Measurements from ENCODE around the gene KCNS1. TPM values are rescaled to one million over a fixed set of nuclear protein-coding genes. Genes with fewer than 3 reads are reported as not detected.

KCNS1 gene
- total RNA-seq, 4 donors from 2014 or later: 0.21 to 0.22 TPM; not detected in 2

GRCh38 chr20:45105317-45105716, 4.4 kb upstream of the KCNS1 start:
- TF ChIP-seq POLR2A (IDR thresholded peaks at IDR 0.05) (no peak), EP300 (IDR thresholded peaks at IDR 0.05) (no peak)
- no peak for DNase-seq (ENCODE audit: low spot score in 2 of 2)
- H3K4me1 ChIP-seq: peaks cover 0 to 5% (median 0%) of the 10 kb centered on the region in 4 donors
- no peak overlapping the region for H3K27ac ChIP-seq
- no peaks in the 10 kb centered on the region for H3K36me3 ChIP-seq
- H3K4me3 ChIP-seq: no peak overlapping the region
- no peaks in the 10 kb centered on the region for H3K9me3 ChIP-seq
- H3K27me3 ChIP-seq: peaks cover 0 to 7% of the 10 kb centered on the region in 2 donors
- 84 to 97% methylated on average over 2 of the region's 2 CpGs for WGBS, 2 donors

- Histone ChIP-seq H3K36me3 (no peaks in the 10 kb centered on the region), H3K4me1 (peaks cover 0 to 5% (median 0%) of the 10 kb centered on the region in 4 donors), H3K27me3 (peaks cover 0 to 11% of the 10 kb centered on the region in 2 donors), H3K27ac (no peak overlapping the region), H3K9me3 (no peaks in the 10 kb centered on the region), H3K4me3 (no peak overlapping the region)
- no peak for TF ChIP-seq EP300 (IDR thresholded peaks at IDR 0.05)
- DNase-seq (ENCODE audit: low spot score in 2 of 2): no peak
- WGBS, 2 donors: 73 to 79% methylated on average over 5 of the region's 5 CpGs
Observed at GRCh38 chr20:45104786-45105185, 3.9 kb upstream of the KCNS1 start.

GRCh38 chr20:45103072-45103471, 2.1 kb upstream of the KCNS1 start:
- no peak for DNase-seq (ENCODE audit: low spot score in 2 of 2)
- no peak for TF ChIP-seq EP300 (IDR thresholded peaks at IDR 0.05)
- TF ChIP-seq POLR2A (IDR thresholded peaks at IDR 0.05): no peak
- no peak for TF ChIP-seq CTCF (IDR thresholded peaks at IDR 0.05)
- WGBS, 2 donors: 62 to 69% methylated on average over 2 of the region's 2 CpGs
- peaks cover 0 to 11% (median 0%) of the 10 kb centered on the region in 4 donors for H3K4me1 ChIP-seq
- no peaks in the 10 kb centered on the region for H3K9me3 ChIP-seq
- no peak overlapping the region for H3K27ac ChIP-seq
- peaks cover 0 to 24% of the 10 kb centered on the region in 2 donors for H3K27me3 ChIP-seq
- no peak overlapping the region for H3K4me3 ChIP-seq
- no peaks in the 10 kb centered on the region for H3K36me3 ChIP-seq

DNA sequence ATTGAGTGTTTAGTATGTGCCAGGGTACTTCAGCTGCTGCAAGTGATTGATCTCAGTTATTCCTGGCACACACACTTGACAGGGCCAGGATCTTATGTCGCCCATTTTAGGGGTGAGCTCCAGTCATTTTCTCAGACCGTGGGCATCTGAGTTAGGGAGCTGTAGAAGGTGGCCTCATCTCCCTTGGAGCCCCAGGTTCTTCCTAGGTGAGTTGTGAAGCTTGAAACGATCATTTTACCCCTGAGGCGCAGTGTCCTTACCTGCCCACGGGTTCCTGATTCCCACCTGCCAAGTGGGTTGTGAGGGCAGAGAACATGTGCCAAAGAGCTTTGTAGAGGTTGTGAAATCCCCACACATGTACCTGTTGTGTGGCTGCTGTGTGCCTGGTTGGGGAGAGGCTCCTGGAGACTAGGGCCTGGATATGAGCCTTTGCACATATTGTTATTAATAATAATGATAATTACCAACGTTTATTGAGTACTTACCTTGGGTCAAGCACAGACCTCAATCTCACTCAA, 465 bp upstream of the KCNS1 start:
- no peak overlapping the region for H3K4me3 ChIP-seq
- no peak overlapping the region for H3K27ac ChIP-seq
- peaks cover 0 to 41% of the 10 kb centered on the region in 2 donors for H3K27me3 ChIP-seq
- DNase-seq (ENCODE audit: low spot score in 2 of 2): no peak
- TF ChIP-seq CTCF (IDR thresholded peaks at IDR 0.05) (no peak), POLR2A (IDR thresholded peaks at IDR 0.05) (no peak), EP300 (IDR thresholded peaks at IDR 0.05) (no peak)
- peaks cover 0 to 19% (median 0%) of the 10 kb centered on the region in 4 donors for H3K4me1 ChIP-seq
- 74 to 90% methylated on average over 6 of the region's 6 CpGs for WGBS, 2 donors
- no peaks in the 10 kb centered on the region for H3K36me3 ChIP-seq
- H3K9me3 ChIP-seq: no peaks in the 10 kb centered on the region

DNA sequence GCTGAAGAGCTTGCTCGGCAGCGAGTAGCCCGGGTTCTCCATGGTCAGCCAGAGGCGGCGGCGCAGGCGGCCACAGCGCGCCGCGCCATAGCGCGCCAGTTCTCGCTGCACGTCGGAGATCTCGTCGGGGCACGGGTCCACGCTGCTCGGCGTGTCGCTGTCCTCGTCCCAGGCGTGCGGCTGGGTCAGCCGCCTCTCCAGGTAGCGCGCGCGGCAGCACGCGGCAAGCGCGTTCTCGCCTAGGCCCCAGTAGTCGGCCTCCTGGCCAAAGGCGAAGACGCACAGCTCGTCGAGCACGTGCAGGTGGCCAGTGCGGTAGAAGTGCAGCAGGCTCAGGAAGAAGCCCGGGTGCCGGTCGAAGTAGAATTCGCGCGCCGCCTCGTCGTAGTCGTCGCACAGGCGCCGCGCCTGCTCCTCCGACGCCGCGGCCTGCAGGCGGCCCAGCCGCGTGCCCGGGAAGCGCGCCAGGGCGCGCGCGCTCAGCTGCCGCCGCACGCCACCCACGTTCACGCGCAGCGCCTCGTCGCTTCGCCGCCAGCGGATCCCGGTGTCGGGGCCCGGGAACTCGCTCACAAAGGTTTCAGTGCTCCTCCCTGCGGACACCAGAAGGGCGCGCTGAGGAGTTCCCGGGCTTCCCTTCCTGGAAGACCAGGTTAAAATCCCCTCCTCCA, 2.7 kb downstream of the KCNS1 start:
- Histone ChIP-seq H3K27me3 (peaks cover 0 to 47% of the 10 kb centered on the region in 2 donors), H3K27ac (no peak overlapping the region), H3K4me3 (peak overlapping the region in 2 of 4 donors; percentile 26 to 34), H3K4me1 (peaks cover 0 to 31% (median 0%) of the 10 kb centered on the region in 4 donors), H3K36me3 (no peaks in the 10 kb centered on the region), H3K9me3 (no peaks in the 10 kb centered on the region)
- 13 to 14% methylated on average over 21 to 38 of the region's 91 CpGs for WGBS, 2 donors
- no peak for DNase-seq (ENCODE audit: low spot score in 2 of 2)
- peak in 1 of 5 experiments; percentile 2 for TF ChIP-seq CTCF (IDR thresholded peaks at IDR 0.05)
- no peak for TF ChIP-seq POLR2A (IDR thresholded peaks at IDR 0.05)

DNA sequence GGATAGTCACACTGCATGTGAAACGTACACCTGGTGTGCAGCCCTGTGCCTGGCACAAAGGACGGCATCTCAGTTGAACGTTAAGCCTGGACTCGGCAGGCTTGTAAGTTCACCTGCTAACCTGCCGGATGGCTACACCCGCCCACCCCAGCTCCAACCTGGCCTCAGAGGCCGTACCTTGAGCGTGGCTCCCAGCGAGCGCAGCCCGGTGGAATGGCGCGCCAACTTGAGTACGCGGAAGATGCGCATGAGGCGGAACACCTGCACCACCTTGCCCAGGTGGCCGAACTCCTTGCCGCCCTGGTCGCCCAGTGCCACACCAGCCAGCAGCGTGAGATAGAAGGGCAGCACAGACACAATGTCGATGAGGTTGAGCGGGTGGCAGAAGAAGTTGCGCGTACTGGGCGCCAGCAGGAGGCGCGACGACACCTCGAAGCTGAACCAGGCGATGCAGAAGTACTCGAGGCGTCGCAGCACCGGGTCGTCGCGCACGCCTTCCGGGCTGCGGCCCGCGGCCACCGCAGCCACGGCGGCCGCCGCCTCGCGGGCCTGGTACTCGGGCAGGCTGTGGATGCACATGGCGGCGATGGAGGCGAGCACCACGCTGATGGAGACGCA, 3.3 kb downstream of the KCNS1 start:
- no peak for DNase-seq (ENCODE audit: low spot score in 2 of 2)
- H3K27me3 ChIP-seq: peaks cover 0 to 47% of the 10 kb centered on the region in 2 donors
- no peaks in the 10 kb centered on the region for H3K9me3 ChIP-seq
- H3K4me3 ChIP-seq: peak overlapping the region in 2 of 4 donors; percentile 26 to 34
- no peak overlapping the region for H3K27ac ChIP-seq
- no peaks in the 10 kb centered on the region for H3K36me3 ChIP-seq
- H3K4me1 ChIP-seq: peaks cover 0 to 31% (median 0%) of the 10 kb centered on the region in 4 donors
- TF ChIP-seq POLR2A (IDR thresholded peaks at IDR 0.05) (no peak), CTCF (IDR thresholded peaks at IDR 0.05) (peak; percentile 19 to 45 (median 34))
- 34 to 38% methylated on average over 42 to 44 of the region's 56 CpGs for WGBS, 2 donors

Data from tibial nerve (tissue), 4 donors.